Caco-2 (cell line): ENCODE measurements around the gene REV3L. TPM values are rescaled to one million over a fixed set of nuclear protein-coding genes. Genes with fewer than 3 reads are reported as not detected.

ENCODE experiments used
- BruUV-seq: library from RNA; stranded (reverse); fragments of 400-500 nt; replicated peaks from 2 replicates; lab custom pipeline; 2021; lab: Mats Ljungman, UMichigan
- CTCF ChIA-PET: fragments of 300-600 bp; sonication (Branson Sonifier 250); formaldehyde crosslinking; loops from one replicate; lab custom pipeline; 2022; ENCODE audit warnings: antibody characterized with exemption; lab: Charles Lee
- POLR2A ChIA-PET: fragments of 300-600 bp; sonication (Branson Sonifier 250); formaldehyde crosslinking; loops from one replicate; lab custom pipeline; 2022; ENCODE audit warnings: antibody characterized with exemption; lab: Charles Lee
- DNase-seq, 2 experiments: peaks; one replicate each; pipeline versions ENCODE4 v3.0.0 to v3.0.0-alpha.2; 2020 to 2022
- H3K27me3 ChIP-seq: replicated peaks from 2 replicates; pipeline ENCODE4 v1.6.0; 2011; ENCODE audit warnings: low read length; ENCODE audit not compliant: control insufficient read depth, insufficient read depth
- H3K36me3 ChIP-seq: 2 replicates; pipeline ENCODE4 v1.5.1; 2011; ENCODE audit warnings: low read length; ENCODE audit not compliant: control insufficient read depth, insufficient read depth
- H3K4me1 ChIP-seq: fragments of 250-450 bp; sonication (Bioruptor Pico); 2 replicates; pipeline ENCODE4 v1.5.1; 2020; ENCODE audit warnings: mild to moderate bottlenecking
- H3K4me3 ChIP-seq: 2 replicates; pipeline ENCODE4 v1.5.1; 2011; ENCODE audit warnings: low read depth, mild to moderate bottlenecking, control low read depth, low read length
- H3K9me3 ChIP-seq: fragments of 250-450 bp; sonication (Bioruptor Pico); 2 replicates; pipeline ENCODE4 v1.5.1; 2020; ENCODE audit warnings: mild to moderate bottlenecking, moderate library complexity
- H3K27ac Mint-ChIP-seq: one replicate; pipeline ENCODE4 v1.8.0; 2022; ENCODE audit warnings: mixed read lengths; ENCODE audit not compliant: unreplicated experiment
- H3K27me3 Mint-ChIP-seq: one replicate; pipeline ENCODE4 v1.8.0; 2022; ENCODE audit warnings: mixed read lengths; ENCODE audit not compliant: insufficient read depth, unreplicated experiment
- H3K36me3 Mint-ChIP-seq: one replicate; pipeline ENCODE4 v1.8.0; 2022; ENCODE audit warnings: mild to moderate bottlenecking, mixed read lengths; ENCODE audit not compliant: insufficient read depth, unreplicated experiment
- H3K4me1 Mint-ChIP-seq: one replicate; pipeline ENCODE4 v1.8.0; 2022; ENCODE audit warnings: low read depth, mixed read lengths; ENCODE audit not compliant: unreplicated experiment
- H3K4me3 Mint-ChIP-seq: one replicate; pipeline ENCODE4 v1.8.0; 2022; ENCODE audit warnings: mild to moderate bottlenecking, moderate library complexity, mixed read lengths; ENCODE audit not compliant: unreplicated experiment
- H3K9me3 Mint-ChIP-seq: one replicate; pipeline ENCODE4 v1.8.0; 2022; ENCODE audit warnings: mixed read lengths; ENCODE audit not compliant: unreplicated experiment
- CTCF ChIP-seq, 2 experiments: fragments of 200-600 bp in 1 of 2; IDR thresholded peaks; 1 replicate in 1 of 2; 2 replicates in 1 of 2; pipeline versions ENCODE4 v1.5.1 to v1.8.0; 2011 to 2022; ENCODE audit warnings: antibody characterized with exemption in 1 of 2, control low read depth in 1 of 2, inconsistent platforms in 1 of 2, low read depth in 1 of 2, low read length in 1 of 2, mild to moderate bottlenecking in 1 of 2, moderate library complexity in 1 of 2; ENCODE audit not compliant: insufficient read depth in 1 of 2, severe bottlenecking in 1 of 2, unreplicated experiment in 1 of 2
- intact Hi-C: fragments of 100-400 bp; cut with micrococcal nuclease; formaldehyde crosslinking; loops from one replicate; pipeline ENCODE4 v1.10.0; 2022; ENCODE audit not compliant: unreplicated experiment
- total RNA-seq: library from RNA; stranded (reverse); gene quantifications from 2 replicates; pipeline ENCODE4 v1.2.3, GENCODE V29; 2022

REV3L gene
- total RNA-seq, 1 experiment from 2014 or later, result 22.2 TPM

GRCh38 chr6:111468329-111469012 lies 14.5 kb downstream of the REV3L start:
- intact Hi-C loops, result no loop called here
- no peaks in the 10 kb centered on the region for H3K9me3 ChIP-seq
- Mint-ChIP-seq H3K27ac (no peak overlapping the region), H3K27me3 (no peaks in the 10 kb centered on the region), H3K4me1 (peaks cover 13% of the 10 kb centered on the region), H3K4me3 (no peak overlapping the region), H3K9me3 (no peaks in the 10 kb centered on the region), H3K36me3 (no peaks in the 10 kb centered on the region)
- BruUV-seq, result no TSS peak
- H3K36me3 ChIP-seq, result no peaks in the 10 kb centered on the region
- DNase-seq, result no peak
- ChIA-PET POLR2A (no interaction called here), CTCF (no interaction called here)
- no peak for TF ChIP-seq CTCF (IDR thresholded peaks at IDR 0.05; ENCODE audit: insufficient read depth in 1 of 2, low read depth in 1 of 2, low read length in 1 of 2, severe bottlenecking in 1 of 2, unreplicated experiment in 1 of 2)
- no peak overlapping the region for H3K4me3 ChIP-seq
- H3K27me3 ChIP-seq, result no peaks in the 10 kb centered on the region
- H3K4me1 ChIP-seq, result peaks cover 21% of the 10 kb centered on the region

- Histone ChIP-seq H3K9me3 (no peaks in the 10 kb centered on the region), H3K36me3 (no peaks in the 10 kb centered on the region), H3K27me3 (no peaks in the 10 kb centered on the region), H3K4me3 (no peak overlapping the region), H3K4me1 (peaks cover 30% of the 10 kb centered on the region)
- TF ChIP-seq CTCF (IDR thresholded peaks at IDR 0.05; ENCODE audit: insufficient read depth in 1 of 2, low read depth in 1 of 2, low read length in 1 of 2, severe bottlenecking in 1 of 2, unreplicated experiment in 1 of 2), result no peak
- intact Hi-C loops, result no loop called here
- H3K27ac Mint-ChIP-seq, result peak overlapping the region; percentile 39
- ChIA-PET CTCF (no interaction called here), POLR2A (no interaction called here)
- H3K4me1 Mint-ChIP-seq, result no peaks in the 10 kb centered on the region
- peaks cover 5% of the 10 kb centered on the region for H3K36me3 Mint-ChIP-seq
- no peaks in the 10 kb centered on the region for H3K27me3 Mint-ChIP-seq
- H3K4me3 Mint-ChIP-seq, result no peak overlapping the region
- DNase-seq, result no peak
- peaks cover 13% of the 10 kb centered on the region for H3K9me3 Mint-ChIP-seq
- BruUV-seq, result no TSS peak
These were observed 18.8 kb downstream of the REV3L start for GRCh38 chr6:111464184-111464583.

- no peak for TF ChIP-seq CTCF (IDR thresholded peaks at IDR 0.05; ENCODE audit: insufficient read depth in 1 of 2, low read depth in 1 of 2, low read length in 1 of 2, severe bottlenecking in 1 of 2, unreplicated experiment in 1 of 2)
- peaks cover 26% of the 10 kb centered on the region for H3K9me3 Mint-ChIP-seq
- POLR2A ChIA-PET, result no interaction called here
- CTCF ChIA-PET, result no interaction called here
- H3K4me1 Mint-ChIP-seq, result no peaks in the 10 kb centered on the region
- H3K27me3 Mint-ChIP-seq, result no peaks in the 10 kb centered on the region
- H3K4me3 Mint-ChIP-seq, result no peak overlapping the region
- peaks cover 5% of the 10 kb centered on the region for H3K36me3 Mint-ChIP-seq
- Histone ChIP-seq H3K36me3 (no peaks in the 10 kb centered on the region), H3K4me3 (no peak overlapping the region), H3K9me3 (no peaks in the 10 kb centered on the region), H3K27me3 (no peaks in the 10 kb centered on the region), H3K4me1 (peaks cover 26% of the 10 kb centered on the region)
- no TSS peak for BruUV-seq
- intact Hi-C loops, result no loop called here
- H3K27ac Mint-ChIP-seq, result no peak overlapping the region
- no peak for DNase-seq
These were observed 20.1 kb downstream of the REV3L start for GRCh38 chr6:111462770-111463391.
